HepG2 (cell line): ENCODE data around the gene TXNRD2. TPM values are rescaled to one million over a fixed set of nuclear protein-coding genes. Genes with fewer than 3 reads are reported as not detected.
A peak's percentile ranks its signal among the peaks of the same experiment; 100 is the strongest.

Source experiments
- ATAC-seq: fragments of 200-7000 bp; cut with Tn5 transposase; 3 replicates; pipeline ENCODE4 v1.9.1; 2020; ENCODE audit warnings: mild to moderate bottlenecking, moderate library complexity
- BruUV-seq: library from RNA; stranded (reverse); fragments of 400-500 nt; replicated peaks from 2 replicates; lab custom pipeline; 2021; lab: Mats Ljungman, UMichigan
- CTCF ChIA-PET: fragments of 300-600 bp; formaldehyde crosslinking; extraction: SDS; loops from one replicate; lab custom pipeline; 2021; ENCODE audit warnings: low total read pairs, inconsistent platforms, low intra/inter-chr PET ratio; lab: Yijun Ruan, JAX
- POLR2A ChIA-PET: fragments of 350-600 bp; sonication (Branson Sonifier 250); formaldehyde crosslinking; loops from one replicate; lab custom pipeline; 2020; ENCODE audit warnings: antibody characterized with exemption, inconsistent platforms; lab: Yijun Ruan, JAX
- DNase-seq: peaks from one replicate; pipeline ENCODE4 v3.0.0-alpha.2; 2015; ENCODE audit warnings: low spot score
- FAIRE-seq: peaks from 3 replicates; lab custom pipeline; 2011; peaks lifted over from hg19 to GRCh38; lab: Jason Lieb, UNC
- H2AFZ ChIP-seq: one replicate; pipeline ENCODE4 v1.6.1; 2011; ENCODE audit warnings: low read length, inconsistent platforms
- H3K27ac ChIP-seq: fragments of 300-600 bp; 3 replicates; pipeline ENCODE4 v1.8.0; 2011; ENCODE audit warnings: mixed run types, mild to moderate bottlenecking, mixed read lengths, low read length, inconsistent platforms; ENCODE audit not compliant: insufficient read depth; ENCODE audit errors: extremely low read length
- H3K27me3 ChIP-seq, 2 experiments: fragments of 200-600 bp in 1 of 2; 2 replicates in 1 of 2; 3 replicates in 1 of 2; pipeline versions ENCODE4 v1.6.0 to v1.8.0; 2011; ENCODE audit warnings: low read length in 2 of 2, mild to moderate bottlenecking in 2 of 2, moderate library complexity in 2 of 2, inconsistent platforms in 1 of 2; ENCODE audit not compliant: insufficient read depth in 2 of 2, control insufficient read depth in 1 of 2
- H3K36me3 ChIP-seq, 2 experiments: fragments of 200-600 bp in 1 of 2; replicated peaks in 1 of 2; 2 replicates in 1 of 2; 3 replicates in 1 of 2; pipeline versions ENCODE4 v1.5.1 to v1.8.0; 2011; ENCODE audit warnings: low read length in 2 of 2, inconsistent platforms in 1 of 2; ENCODE audit not compliant: insufficient read depth in 2 of 2, control insufficient read depth in 1 of 2
- H3K4me1 ChIP-seq: 2 replicates; pipeline ENCODE4 v1.5.1; 2012; ENCODE audit warnings: low read length, inconsistent platforms; ENCODE audit not compliant: insufficient read depth
- H3K4me2 ChIP-seq: 2 replicates; pipeline ENCODE4 v1.6.0; 2011; ENCODE audit warnings: low read depth, low read length, inconsistent platforms
- H3K4me3 ChIP-seq, 3 experiments: fragments of 200-600 bp in 1 of 3; sonication (generic), shearing (Covaris generic) in 1 of 3; replicated peaks in 1 of 3; 2 replicates each; pipeline ENCODE4 v1.5.1; 2011 to 2016; ENCODE audit warnings: low read length in 3 of 3, inconsistent platforms in 2 of 3, low read depth in 2 of 3, mild to moderate bottlenecking in 2 of 3, control low read depth in 1 of 3, mixed read lengths in 1 of 3; ENCODE audit not compliant: insufficient read depth in 1 of 3
- H3K79me2 ChIP-seq: one replicate; pipeline ENCODE4 v1.6.1; 2011; ENCODE audit warnings: low read length, inconsistent platforms; ENCODE audit not compliant: insufficient read depth
- H3K9ac ChIP-seq: 2 replicates; pipeline ENCODE4 v1.6.0; 2011; ENCODE audit warnings: mild to moderate bottlenecking, low read depth, low read length, inconsistent platforms; ENCODE audit not compliant: insufficient read depth
- H3K9me3 ChIP-seq: 2 replicates; pipeline ENCODE4 v1.5.1; 2012; ENCODE audit warnings: mild to moderate bottlenecking, low read length
- H4K20me1 ChIP-seq: 2 replicates; pipeline ENCODE4 v1.6.0; 2011; ENCODE audit warnings: inconsistent platforms, mild to moderate bottlenecking, low read length, moderate library complexity; ENCODE audit not compliant: insufficient read depth
- GATAD1 ChIP-seq: IDR thresholded peaks from 2 replicates; pipeline ENCODE4 v1.6.1; 2016; ENCODE audit warnings: missing genetic modification reagents, missing compliant biosample characterization
- HOXA3 ChIP-seq: sonication (generic); formaldehyde crosslinking; IDR thresholded peaks from 2 replicates; pipeline ENCODE4 v1.5.0; 2020; ENCODE audit warnings: missing genetic modification reagents
- KDM5B ChIP-seq: sonication (generic); formaldehyde crosslinking; IDR thresholded peaks from 2 replicates; pipeline ENCODE4 v1.4.0; 2020; ENCODE audit warnings: missing genetic modification reagents, mild to moderate bottlenecking, borderline replicate concordance
- PAX8 ChIP-seq: sonication (generic); formaldehyde crosslinking; IDR thresholded peaks from 2 replicates; pipeline ENCODE4 v1.8.0; 2022; ENCODE audit warnings: mild to moderate bottlenecking, missing genetic modification reagents, borderline replicate concordance
- PCBP1 ChIP-seq: fragments of 200-400 bp; formaldehyde crosslinking; IDR thresholded peaks from 2 replicates; pipeline ENCODE4 v1.6.1; 2017; ENCODE audit warnings: mild to moderate bottlenecking, low read depth, low read length, borderline replicate concordance
- SYNCRIP ChIP-seq: fragments of 200-400 bp; formaldehyde crosslinking; IDR thresholded peaks from 2 replicates; pipeline ENCODE4 v1.6.1; 2018; ENCODE audit warnings: mild to moderate bottlenecking, low read depth, low read length; ENCODE audit not compliant: insufficient read depth
- YY1 ChIP-seq: IDR thresholded peaks from 2 replicates; pipeline ENCODE4 v1.6.1; 2011; ENCODE audit warnings: low read length, low read depth, moderate library complexity, mild to moderate bottlenecking; ENCODE audit not compliant: insufficient read depth, insufficient replicate concordance
- ZFP90 ChIP-seq: sonication (generic); formaldehyde crosslinking; IDR thresholded peaks from 2 replicates; pipeline ENCODE4 v1.8.0; 2022; ENCODE audit warnings: missing genetic modification reagents, mild to moderate bottlenecking, inconsistent platforms, borderline replicate concordance
- ZNF30 ChIP-seq: sonication (generic); formaldehyde crosslinking; IDR thresholded peaks from 2 replicates; pipeline ENCODE4 v1.5.0; 2020; ENCODE audit warnings: mild to moderate bottlenecking, missing genetic modification reagents
- WGBS: methylation state at CpG from one replicate; pipeline ENCODE4 v1.1.6; 2017; ENCODE audit warnings: low lambda C conversion rate; 5-methylcytosine and 5-hydroxymethylcytosine counted together
- in situ Hi-C: cut with HindIII; loops from 2 replicates; pipeline ENCODE4 v1.10.0; 2017; ENCODE audit warnings: low pct_unique_long_range_greater_than_20kb; ENCODE audit not compliant: extremely low pct_ligation_motif_present
- intact Hi-C: fragments of 100-400 bp; cut with micrococcal nuclease; formaldehyde crosslinking; loops from one replicate; pipeline ENCODE4 v1.10.0; 2022; ENCODE audit not compliant: unreplicated experiment
- polyA plus RNA-seq, 8 experiments: library from polyadenylated mRNA; depleted of rRNA in 3 of 8; stranded (reverse) in 7 of 8; unstranded in 1 of 8; fragments of >200 nt; fragmentation: Illumina TruSeq in 4 of 8; extraction: Trizol in 4 of 8; gene quantifications; 2 replicates each; pipeline versions ENCODE4 v1.2.1 to v1.2.3, GENCODE V29; 2011 to 2016; ENCODE audit warnings: low read depth in 4 of 8, missing spikeins in 1 of 8, mixed read lengths in 1 of 8; ENCODE audit not compliant: insufficient read depth in 1 of 8
- total RNA-seq, 5 experiments: library from RNA; depleted of rRNA; stranded (reverse); fragments of >200 nt; fragmentation: Illumina TruSeq; extraction: Trizol; gene quantifications; 2 replicates each; pipeline ENCODE4 v1.2.3, GENCODE V29; 2016; ENCODE audit warnings: low read depth in 1 of 5

TXNRD2 gene
- total and polyA plus RNA-seq, 2 of the 13 experiments (the other 11 are each of a cell fraction or from before 2014, with no cell fraction given): 17.5 to 18.6 TPM

GRCh38 chr22:19984851-19985811 lies 43.5 kb upstream of the TXNRD2 start:
- Histone ChIP-seq H3K9me3 (no peaks in the 10 kb centered on the region), H3K27ac (no peak overlapping the region), H2AFZ (no peak overlapping the region), H4K20me1 (peaks cover 9% of the 10 kb centered on the region; the same call in 1 of the 2 replicates), H3K4me1 (peaks cover 18% of the 10 kb centered on the region), H3K36me3 (peaks cover 0 to 9% of the 10 kb centered on the region in 2 experiments; a peak in 2 of 5 replicates), H3K4me3 (no peak overlapping the region), H3K79me2 (no peaks in the 10 kb centered on the region), H3K4me2 (no peak overlapping the region; the same call in 1 of the 2 replicates)
- no TSS peak for BruUV-seq
- POLR2A ChIA-PET: no interaction called here
- DNase-seq: no peak
- ATAC-seq: no peak
- TF ChIP-seq KDM5B (no peak), GATAD1 (no peak), PAX8 (no peak), ZFP90 (CRISPR knock-in tag) (no peak), HOXA3 (CRISPR knock-in tag) (no peak), PCBP1 (0 out of 2 replicates have a peak, but pooled peaks have one; percentile 13), YY1 (no peak), SYNCRIP (no peak), ZNF30 (CRISPR knock-in tag) (no peak)
- TF ChIP-seq, all 625 proteins: peak for 1
- WGBS: 96% methylated on average over 8 of the region's 11 CpGs
- intact Hi-C loops (no loop called here), in situ Hi-C loops (no loop called here)
- H3K9ac ChIP-seq: no peak overlapping the region
- FAIRE-seq: no peak
- CTCF ChIA-PET: no interaction called here
- H3K27me3 ChIP-seq: no peaks in the 10 kb centered on the region
